ENCODE data around the gene GLT1D1. TPM values are rescaled to one million over a fixed set of nuclear protein-coding genes. Genes with fewer than 3 reads are reported as not detected.
A peak's percentile ranks its signal among the peaks of the same experiment; 100 is the strongest.

Gene GLT1D1
- total RNA-seq, 2 donors from 2014 or later, result not detected

DNA sequence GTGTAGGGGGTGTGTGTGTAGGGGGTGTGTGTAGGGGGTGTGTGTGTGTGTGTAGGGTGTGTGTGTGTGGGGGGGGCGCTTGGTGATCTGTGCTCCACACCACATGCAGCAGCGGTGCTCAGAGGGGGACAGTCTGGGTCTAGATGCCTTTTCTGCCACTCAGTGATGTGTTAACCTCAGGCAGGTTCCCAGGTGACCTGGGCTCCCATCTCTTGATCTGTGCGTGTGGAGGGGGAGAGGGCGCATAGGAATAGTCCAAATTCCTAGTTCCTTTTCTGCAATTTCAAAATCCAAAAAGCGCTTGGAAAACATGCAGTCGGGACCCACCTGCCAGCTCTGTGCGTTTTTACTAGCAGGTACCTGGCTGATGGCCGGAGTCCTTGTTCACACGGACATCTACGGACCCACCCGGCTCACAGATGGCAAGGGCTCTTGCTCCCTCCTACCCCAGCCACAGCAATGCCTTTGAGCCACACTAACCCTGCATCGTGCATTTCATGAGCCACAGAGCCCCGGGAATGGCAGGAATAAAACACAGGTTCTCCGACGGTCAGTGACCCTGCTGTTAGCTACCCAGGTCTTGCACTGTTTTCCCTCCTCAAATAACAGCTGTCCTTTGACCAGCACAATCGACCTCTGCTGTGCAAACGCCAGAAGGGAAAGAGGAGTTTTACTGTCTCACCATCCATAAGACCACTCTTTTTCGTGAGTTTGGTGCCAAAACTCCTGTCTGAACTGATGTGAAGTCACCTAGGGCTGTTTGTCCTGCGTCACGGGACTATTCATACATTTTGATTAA is 120.8 kb downstream of the GLT1D1 start:
- DNase-seq (no peak), ATAC-seq (no peak)
- H3K27me3 ChIP-seq, result peaks cover 0 to 12% of the 10 kb centered on the region in 2 donors
- intact Hi-C loops (cut with DNase I), result no loop called here
- H3K4me1 ChIP-seq, result no peaks in the 10 kb centered on the region
- no peak overlapping the region for H3K27ac ChIP-seq
- 34 to 35% methylated on average over 19 to 20 of the region's 20 CpGs for WGBS, 2 donors
- no peaks in the 10 kb centered on the region for H3K36me3 ChIP-seq (replicated peaks in 1 of 2; ENCODE audit: insufficient read depth in 1 of 2, low read depth in 2 of 2)
- H3K4me3 ChIP-seq, result no peak overlapping the region
- no peaks in the 10 kb centered on the region for H3K9me3 ChIP-seq
- no peak for TF ChIP-seq CTCF (IDR thresholded peaks at IDR 0.05)
- no peak for TF ChIP-seq POLR2A (IDR thresholded peaks at IDR 0.05)

- WGBS, 2 donors, result 50 to 59% methylated on average over 11 of the region's 11 CpGs
- Histone ChIP-seq H3K36me3 (replicated peaks in 1 of 2; ENCODE audit: insufficient read depth in 1 of 2, low read depth in 2 of 2) (no peaks in the 10 kb centered on the region), H3K27me3 (peaks cover 0 to 12% of the 10 kb centered on the region in 2 donors), H3K4me1 (no peaks in the 10 kb centered on the region), H3K27ac (no peak overlapping the region), H3K4me3 (no peak overlapping the region), H3K9me3 (no peaks in the 10 kb centered on the region)
- no peak for TF ChIP-seq CTCF (IDR thresholded peaks at IDR 0.05)
- no peak for TF ChIP-seq POLR2A (IDR thresholded peaks at IDR 0.05)
- DNase-seq (no peak), ATAC-seq (no peak)
- intact Hi-C loops (cut with DNase I), result no loop called here
Observed at GRCh38 chr12:128974881-128975280, 121.6 kb downstream of the GLT1D1 start.

- H3K27me3 ChIP-seq, result peaks cover 0 to 14% of the 10 kb centered on the region in 2 donors
- intact Hi-C loops (cut with DNase I), result no loop called here
- TF ChIP-seq POLR2A (IDR thresholded peaks at IDR 0.05) (no peak), CTCF (IDR thresholded peaks at IDR 0.05) (peak in 2 of 7 experiments; percentile 15 to 22)
- no peak for ATAC-seq
- H3K36me3 ChIP-seq (replicated peaks in 1 of 2; ENCODE audit: insufficient read depth in 1 of 2, low read depth in 2 of 2), result no peaks in the 10 kb centered on the region
- no peak overlapping the region for H3K27ac ChIP-seq
- no peaks in the 10 kb centered on the region for H3K4me1 ChIP-seq
- WGBS, 2 donors, result 12 to 38% methylated on average over 6 to 22 of the region's 22 CpGs
- H3K9me3 ChIP-seq, result no peaks in the 10 kb centered on the region
- DNase-seq, result peak in 3 of 4 donors; percentile 16 to 36 (median 33)
- H3K4me3 ChIP-seq, result no peak overlapping the region
Observed at GRCh38 chr12:128976120-128976738, 123.0 kb downstream of the GLT1D1 start.

DNA sequence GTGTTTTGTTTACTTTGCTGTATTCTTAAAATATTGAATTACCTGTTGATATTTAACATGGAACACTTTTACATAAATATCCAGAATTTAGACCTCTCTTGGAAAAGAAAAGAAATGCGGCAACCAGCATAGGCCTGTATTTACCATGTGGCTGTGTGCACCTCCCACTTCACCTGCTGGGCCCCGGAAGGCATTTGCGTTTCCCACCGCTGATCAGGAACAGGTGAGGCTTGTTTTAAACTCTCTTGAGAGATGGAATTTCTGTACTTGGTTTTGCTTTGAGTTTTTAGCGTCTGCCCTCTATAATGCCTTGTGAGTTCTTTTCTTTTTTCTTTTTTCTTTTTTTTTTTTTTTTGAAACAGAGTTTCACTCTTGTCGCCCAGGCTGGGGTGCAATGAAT is 124.2 kb downstream of the GLT1D1 start:
- TF ChIP-seq CTCF (IDR thresholded peaks at IDR 0.05) (no peak), POLR2A (IDR thresholded peaks at IDR 0.05) (no peak)
- H3K27me3 ChIP-seq, result peaks cover 0 to 21% of the 10 kb centered on the region in 2 donors
- intact Hi-C loops (cut with DNase I), result no loop called here
- ATAC-seq (no peak), DNase-seq (no peak)
- H3K4me3 ChIP-seq, result no peak overlapping the region
- WGBS, 2 donors, result 46 to 50% methylated on average over 6 of the region's 6 CpGs
- no peaks in the 10 kb centered on the region for H3K9me3 ChIP-seq
- H3K36me3 ChIP-seq (replicated peaks in 1 of 2; ENCODE audit: insufficient read depth in 1 of 2, low read depth in 2 of 2), result no peaks in the 10 kb centered on the region
- H3K27ac ChIP-seq, result no peak overlapping the region
- H3K4me1 ChIP-seq, result no peaks in the 10 kb centered on the region

All from body of pancreas (tissue), 4 donors.